ENCODE measurements around the gene KASH5.

The KASH5 gene

GRCh38 chr19:49396738-49397505, 8.9 kb downstream of the KASH5 start:
- no peak for DNase-seq (ENCODE audit: low read depth)

DNA sequence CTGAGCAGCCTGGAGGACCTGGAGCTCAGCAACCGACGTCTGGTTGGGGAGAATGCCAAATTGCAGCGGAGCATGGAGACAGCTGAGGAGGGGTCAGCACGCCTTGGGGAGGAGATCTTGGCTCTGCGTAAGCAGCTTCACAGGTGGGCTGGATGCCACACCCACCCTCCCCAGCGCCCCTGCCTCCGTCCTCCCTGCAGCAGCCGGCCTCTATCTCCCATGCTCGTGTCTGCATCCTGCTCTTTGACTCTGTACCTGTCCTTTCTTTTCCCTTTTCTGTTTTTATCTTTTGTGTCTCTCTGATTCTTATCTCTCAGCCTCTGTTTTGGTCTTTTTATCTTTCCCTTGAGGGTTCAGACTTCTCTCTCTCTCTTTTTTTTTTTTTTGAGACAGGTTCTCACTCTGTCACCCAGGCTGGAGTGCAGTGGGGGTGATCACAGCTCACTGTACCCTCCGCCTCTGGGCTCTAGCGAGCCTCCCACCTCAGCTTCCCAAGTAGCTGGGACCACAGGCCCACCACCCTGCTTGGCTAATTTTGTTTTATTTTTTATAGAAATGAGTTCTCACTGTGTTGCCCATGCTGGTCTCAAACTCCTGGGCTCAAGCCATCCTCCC, 10.1 kb downstream of the KASH5 start:
- no peak for DNase-seq (ENCODE audit: low read depth)

GRCh38 chr19:49398931-49399330, 10.9 kb downstream of the KASH5 start:
- DNase-seq (ENCODE audit: low read depth) = no peak

DNA sequence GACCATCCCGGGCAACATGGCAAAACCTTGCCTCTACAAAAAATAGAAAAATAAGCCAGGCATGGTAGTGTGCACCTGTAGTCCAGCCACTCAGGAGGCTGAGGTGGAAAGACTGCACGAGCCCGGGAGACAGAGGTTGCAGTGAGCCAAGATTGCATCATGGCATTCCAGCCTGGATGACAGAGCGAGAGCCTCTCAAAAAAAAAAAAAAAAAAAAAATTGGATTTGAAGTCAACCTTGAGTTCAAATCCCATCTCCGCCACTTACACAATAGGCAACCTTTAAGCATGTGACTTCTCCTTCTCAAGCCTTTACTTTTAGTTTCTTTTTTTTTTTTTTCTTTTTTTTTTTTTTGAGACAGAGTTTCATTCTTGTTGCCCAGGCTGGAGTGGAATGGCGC, 12.0 kb downstream of the KASH5 start:
- DNase-seq (ENCODE audit: low read depth) = no peak

GRCh38 chr19:49403404-49404187, 15.5 kb downstream of the KASH5 start:
- DNase-seq (ENCODE audit: low read depth) = no peak

DNA sequence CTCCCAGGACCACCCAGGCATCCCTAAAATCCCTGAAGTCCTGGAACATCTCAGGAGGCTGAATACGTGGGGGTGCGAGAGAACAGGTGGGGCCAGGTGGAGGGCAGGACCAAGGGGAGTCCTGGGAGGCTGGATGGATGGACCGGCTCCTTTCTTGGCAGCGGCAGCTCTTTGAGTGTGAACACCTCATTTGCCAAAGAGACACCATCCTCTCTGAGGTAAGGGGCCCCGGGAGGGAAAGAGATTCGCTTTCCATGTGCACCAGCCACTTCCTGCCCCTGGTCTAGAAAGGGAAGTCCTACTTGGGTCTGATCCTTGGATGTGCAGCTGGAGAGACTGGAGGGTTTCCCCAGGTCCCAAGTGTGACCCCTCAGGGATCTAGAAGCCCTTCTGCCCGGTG, 19.0 kb downstream of the KASH5 start:
- DNase-seq (ENCODE audit: low read depth) = no peak

GRCh38 chr19:49407482-49408015, 19.5 kb downstream of the KASH5 start:
- no peak for DNase-seq (ENCODE audit: low read depth)

- DNase-seq (ENCODE audit: low read depth) = no peak
Measured at GRCh38 chr19:49408816-49409440, 20.9 kb downstream of the KASH5 start.

DNA sequence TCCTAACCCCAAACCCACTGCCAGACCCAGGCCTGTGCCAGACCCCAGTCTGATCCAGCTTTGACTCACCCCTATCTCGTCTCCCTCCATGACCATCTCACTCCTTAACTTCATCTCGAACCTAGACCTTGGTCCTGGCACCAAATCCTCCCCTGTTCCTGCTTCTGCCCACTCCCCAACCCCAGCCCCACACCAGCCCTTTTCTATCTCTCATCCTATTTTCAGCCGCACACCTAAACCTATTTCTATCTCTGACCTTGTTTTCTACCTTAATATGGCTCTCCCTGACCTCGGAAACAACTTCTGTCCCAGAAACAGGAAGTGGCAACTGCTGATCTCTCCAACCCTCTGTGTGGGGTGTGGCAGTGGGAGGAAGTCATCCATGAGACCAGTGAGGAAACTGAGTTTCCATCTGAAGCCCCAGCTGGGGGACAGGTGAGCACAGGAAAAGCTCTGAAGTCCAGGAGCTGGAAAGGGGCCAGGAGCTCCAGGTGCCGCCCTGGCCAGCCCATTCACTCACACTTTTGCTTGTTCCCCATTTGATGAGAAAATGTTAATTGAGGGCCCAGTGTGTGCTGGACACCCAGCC, 21.5 kb downstream of the KASH5 start:
- DNase-seq (ENCODE audit: low read depth) = no peak

DNA sequence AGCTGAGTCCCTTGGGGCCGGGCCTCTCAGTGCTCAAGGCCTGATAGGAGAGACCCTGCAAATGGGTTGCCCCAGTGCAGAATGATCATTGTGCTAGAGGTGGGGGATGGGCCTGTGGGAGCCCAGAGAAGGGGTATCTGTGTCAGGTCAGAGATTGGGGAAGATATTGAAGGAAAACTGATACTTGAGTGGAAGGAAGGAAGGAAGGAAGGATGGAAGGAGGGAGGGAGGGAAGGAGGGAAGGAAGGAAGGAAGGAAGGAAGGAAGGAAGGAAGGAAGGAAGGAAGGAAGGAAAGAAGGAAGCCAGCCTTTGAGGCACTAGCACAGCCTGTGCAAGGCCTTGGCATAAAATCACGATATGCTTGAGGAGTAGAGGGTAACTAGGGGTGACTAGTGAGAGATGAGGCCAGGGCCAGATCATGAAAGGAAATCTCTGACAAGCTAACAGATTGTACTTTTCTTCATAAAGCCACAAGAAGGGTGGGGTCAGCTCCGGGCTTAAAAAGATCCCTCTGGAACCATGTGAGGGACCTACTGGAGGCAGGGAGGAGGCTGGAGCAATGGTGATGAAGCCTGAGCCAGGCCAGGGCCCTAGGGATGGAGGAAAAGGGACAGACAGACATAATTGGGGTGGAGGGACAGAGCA, 23.8 kb downstream of the KASH5 start:
- no peak for DNase-seq (ENCODE audit: low read depth)

DNA sequence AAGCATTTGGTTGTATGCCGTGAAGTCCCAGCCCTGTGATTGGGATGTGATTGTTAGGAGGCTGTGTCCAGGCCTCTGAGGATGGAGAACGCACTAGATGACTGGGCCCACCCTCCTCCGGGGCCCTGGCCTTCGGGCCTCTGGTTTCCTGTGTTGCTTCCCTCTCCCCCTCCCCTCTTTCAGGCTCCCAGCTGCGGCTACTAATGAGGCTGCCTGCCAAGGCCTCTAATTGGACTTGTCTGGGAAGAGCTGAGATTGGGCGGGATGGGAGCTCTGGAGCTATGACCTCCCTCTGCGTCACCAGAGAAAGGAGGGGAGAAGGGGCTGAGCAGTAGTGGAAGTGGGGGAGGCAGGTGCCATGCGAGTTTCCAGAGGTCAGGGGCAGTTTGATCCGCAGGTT, 25.3 kb downstream of the KASH5 start:
- DNase-seq (ENCODE audit: low read depth) = no peak

- DNase-seq (ENCODE audit: low read depth) = no peak
Measured at GRCh38 chr19:49414256-49414655, 26.2 kb downstream of the KASH5 start.

DNA sequence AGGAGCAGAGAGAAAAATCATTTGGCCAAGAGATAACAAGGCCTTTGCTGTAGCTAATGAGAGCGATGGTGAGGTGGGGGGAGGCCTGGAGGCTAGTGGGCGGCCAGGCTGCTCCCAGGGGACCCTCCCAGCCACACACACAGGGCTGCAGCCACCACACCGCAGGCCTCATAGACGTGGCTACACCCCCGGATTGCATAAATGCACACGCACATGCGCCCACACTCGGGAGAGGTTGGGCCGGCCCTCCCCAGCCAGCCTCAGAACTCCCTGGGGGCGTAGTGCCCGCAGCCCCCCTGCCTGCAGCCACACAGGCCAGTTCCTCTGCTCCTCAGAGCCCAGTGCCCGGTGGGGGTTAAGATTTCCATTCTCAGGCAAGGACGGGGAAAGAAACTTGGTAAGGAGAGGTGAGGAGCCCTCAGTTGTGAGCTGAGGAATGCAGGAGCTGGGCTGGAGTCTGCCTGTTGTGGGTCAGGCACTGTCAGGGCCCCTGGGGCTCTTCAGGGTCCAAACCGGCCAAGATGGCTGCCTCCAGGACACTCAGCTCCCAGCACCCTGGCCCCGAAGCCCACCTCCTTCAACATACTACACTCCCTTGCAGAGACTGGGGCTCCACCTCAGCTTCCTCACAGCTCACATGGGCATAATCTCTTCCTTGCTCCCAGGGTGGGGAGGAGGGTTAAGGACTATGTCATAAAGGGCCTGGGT, 27.2 kb downstream of the KASH5 start:
- DNase-seq (ENCODE audit: low read depth) = no peak

DNA sequence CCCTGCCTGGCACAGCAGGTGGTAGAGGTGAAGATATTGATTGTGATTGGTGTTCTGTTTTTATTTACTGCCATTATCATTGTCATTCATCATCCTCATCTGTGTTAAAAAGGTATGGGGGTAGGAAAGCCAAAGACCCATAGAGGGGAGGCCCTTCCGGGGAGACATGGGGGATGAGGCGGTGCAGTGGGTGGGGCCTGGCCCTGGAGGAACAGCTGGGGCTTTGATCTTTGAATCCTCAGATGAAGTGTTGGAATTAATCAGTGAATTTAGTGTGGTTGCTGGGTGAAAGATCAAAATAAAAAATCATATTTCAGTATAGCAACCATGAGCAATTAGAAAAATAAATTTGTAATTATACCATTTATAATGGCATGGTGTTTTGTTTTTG, 27.8 kb downstream of the KASH5 start:
- no peak for DNase-seq (ENCODE audit: low read depth)

- DNase-seq (ENCODE audit: low read depth) = no peak
Measured at GRCh38 chr19:49417088-49417487, 29.0 kb downstream of the KASH5 start.

GRCh38 chr19:49418511-49418910, 30.5 kb downstream of the KASH5 start:
- DNase-seq (ENCODE audit: low read depth) = no peak

DNA sequence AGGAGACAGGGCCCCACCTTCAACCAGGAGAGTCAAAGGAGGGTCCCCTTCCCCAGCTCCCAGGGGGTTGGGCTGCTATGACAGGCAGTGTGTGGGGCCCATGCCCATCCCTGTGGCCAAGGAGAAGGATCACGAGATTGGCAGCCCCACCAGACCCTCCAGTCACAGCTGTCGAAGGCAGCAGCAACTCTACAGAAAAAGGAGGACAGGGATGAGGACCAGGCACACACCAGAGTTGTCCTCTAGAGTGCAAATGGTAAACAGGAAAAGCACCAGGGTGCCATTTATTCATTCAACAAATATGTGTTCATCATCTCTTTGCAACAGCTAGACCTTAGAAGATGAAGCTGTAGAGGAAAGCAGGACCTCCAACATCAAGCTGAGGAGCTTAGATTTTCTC, 31.1 kb downstream of the KASH5 start:
- no peak for DNase-seq (ENCODE audit: low read depth)

- DNase-seq (ENCODE audit: low read depth) = no peak
Measured at GRCh38 chr19:49420227-49420626, 32.2 kb downstream of the KASH5 start.

DNA sequence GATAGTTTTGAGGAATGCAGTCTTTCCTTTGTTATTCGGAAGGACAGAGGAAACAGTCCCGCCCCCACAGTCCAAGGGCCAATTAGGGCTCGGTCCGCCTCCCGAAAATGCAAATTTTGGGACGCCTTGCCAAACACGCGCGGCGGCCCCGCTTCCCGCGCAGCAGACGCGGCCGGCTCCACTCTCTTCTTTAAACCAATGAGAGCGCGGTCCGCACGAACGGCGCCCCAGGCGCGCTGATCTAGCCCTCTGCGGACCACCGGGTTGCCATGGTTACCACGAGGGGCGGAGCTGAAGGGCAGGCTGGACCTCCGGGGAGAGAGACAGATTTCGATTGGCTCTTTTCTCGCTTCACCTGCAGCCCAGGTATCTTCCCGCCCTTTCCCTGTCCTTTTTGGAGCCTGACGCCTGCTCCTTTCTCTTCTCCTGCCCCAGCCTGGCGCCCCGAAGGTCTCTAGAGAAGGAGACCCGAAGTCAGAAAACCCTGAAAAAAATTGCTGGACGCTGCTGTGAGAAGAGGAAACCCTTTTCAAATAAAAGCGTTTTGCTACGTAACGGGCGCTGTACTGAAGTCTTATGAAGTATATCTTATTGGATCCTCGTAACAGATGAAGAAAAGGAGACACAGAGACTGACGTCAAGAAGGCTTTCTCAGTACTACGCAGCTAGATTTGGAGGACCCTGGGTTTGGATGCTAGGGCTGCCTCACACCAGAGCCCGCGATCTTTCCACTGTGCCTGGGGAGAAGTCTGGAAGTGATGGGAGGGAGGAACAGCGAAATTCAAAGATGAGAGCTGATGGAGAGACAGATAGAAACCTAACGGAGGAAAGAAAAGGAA, 33.2 kb downstream of the KASH5 start:
- DNase-seq (ENCODE audit: low read depth) = no peak

DNA sequence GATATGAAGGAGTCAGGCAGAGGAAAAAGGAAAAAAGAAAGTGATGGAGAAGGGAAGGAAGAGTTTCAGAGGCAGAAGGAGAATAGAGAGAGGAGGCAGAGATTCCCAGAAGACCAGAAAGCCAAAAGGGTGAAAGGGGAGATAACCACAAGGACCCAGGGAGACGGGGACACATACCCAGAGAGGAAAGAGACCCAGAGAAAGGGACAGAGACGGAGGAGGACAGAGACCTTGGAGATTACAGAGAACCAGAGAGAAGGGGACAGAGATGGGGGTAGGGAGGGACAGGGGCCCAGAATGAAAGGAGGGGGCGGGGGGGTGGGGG, 33.8 kb downstream of the KASH5 start:
- no peak for DNase-seq (ENCODE audit: low read depth)

Measured in stimulated activated CD8-positive, alpha-beta memory T cell treated with anti-CD3 and anti-CD28 coated beads, Interleukin-12 subunit alpha, Interleukin-12 subunit beta, amount 100 ng/mL, for 4 hours (primary cell).